ENCODE data around the gene MOXD1. TPM values are rescaled to one million over a fixed set of nuclear protein-coding genes. Genes with fewer than 3 reads are reported as not detected.

MOXD1 gene
- polyA plus RNA-seq, 1 donor from 2014 or later, result 14.7 TPM

- TF ChIP-seq SMC3 (conservative IDR thresholded peaks at IDR 0.05; ENCODE audit: poor library complexity) (no peak), CTCF (IDR thresholded peaks at IDR 0.05; ENCODE audit: poor library complexity, severe bottlenecking) (no peak)
These were observed 9.6 kb upstream of the MOXD1 start for GRCh38 chr6:132410830-132411229.

GRCh38 chr6:132405143-132405915, 4.1 kb upstream of the MOXD1 start:
- Histone ChIP-seq H3K9me3 (ENCODE audit: low read length) (no peaks in the 10 kb centered on the region), H2AFZ (ENCODE audit: low read depth, low read length) (no peak overlapping the region), H4K20me1 (ENCODE audit: insufficient read depth) (no peaks in the 10 kb centered on the region), H3K36me3 (ENCODE audit: insufficient read depth, low read length) (no peaks in the 10 kb centered on the region), H3K4me2 (ENCODE audit: low read length) (no peak overlapping the region), H3K27me3 (ENCODE audit: insufficient read depth, low read depth, low read length) (peaks cover 22% of the 10 kb centered on the region), H3K9me2 (ENCODE audit: insufficient read depth, low read length) (no peaks in the 10 kb centered on the region), H3F3A (ENCODE audit: insufficient read depth, low read length, poor library complexity, severe bottlenecking) (no peaks in the 10 kb centered on the region), H3K79me2 (replicated peaks; ENCODE audit: insufficient read depth, low read length) (no peaks in the 10 kb centered on the region), H3K9ac (ENCODE audit: low read length) (no peak overlapping the region), H3K4me3 (ENCODE audit: low read length) (no peak overlapping the region), H3K27ac (ENCODE audit: low read length) (no peak overlapping the region)
- TF ChIP-seq TAF1 (IDR thresholded peaks at IDR 0.05; ENCODE audit: low read depth), result no peak
- TF ChIP-seq MXI1 (conservative IDR thresholded peaks at IDR 0.05; ENCODE audit: poor library complexity, severe bottlenecking), result no peak
- TF ChIP-seq CTCF (IDR thresholded peaks at IDR 0.05; ENCODE audit: poor library complexity, severe bottlenecking), result no peak
- no peak for TF ChIP-seq POLR2AphosphoS5 (IDR thresholded peaks at IDR 0.05)
- TF ChIP-seq SMC3 (conservative IDR thresholded peaks at IDR 0.05; ENCODE audit: poor library complexity), result no peak
- TF ChIP-seq EP300 (conservative IDR thresholded peaks at IDR 0.05; ENCODE audit: poor library complexity, severe bottlenecking), result no peak

More at GRCh38 chr6:132410830-132411229, 9.6 kb upstream of the MOXD1 start:
- H4K20me1 ChIP-seq (ENCODE audit: insufficient read depth), result no peaks in the 10 kb centered on the region
- H3K79me2 ChIP-seq (replicated peaks; ENCODE audit: insufficient read depth, low read length), result no peaks in the 10 kb centered on the region
- no peaks in the 10 kb centered on the region for H3K36me3 ChIP-seq (ENCODE audit: insufficient read depth, low read length)
- no peaks in the 10 kb centered on the region for H3K9me3 ChIP-seq (ENCODE audit: low read length)
- H2AFZ ChIP-seq (ENCODE audit: low read depth, low read length), result no peak overlapping the region
- no peak overlapping the region for H3K27ac ChIP-seq (ENCODE audit: low read length)
- H3K4me2 ChIP-seq (ENCODE audit: low read length), result no peak overlapping the region
- H3K27me3 ChIP-seq (ENCODE audit: insufficient read depth, low read depth, low read length), result no peaks in the 10 kb centered on the region
- no peaks in the 10 kb centered on the region for H3K9me2 ChIP-seq (ENCODE audit: insufficient read depth, low read length)
- no peaks in the 10 kb centered on the region for H3F3A ChIP-seq (ENCODE audit: insufficient read depth, low read length, poor library complexity, severe bottlenecking)
- H3K4me3 ChIP-seq (ENCODE audit: low read length), result no peak overlapping the region
- H3K9ac ChIP-seq (ENCODE audit: low read length), result no peak overlapping the region

GRCh38 chr6:132404736-132405135, 3.5 kb upstream of the MOXD1 start:
- no peaks in the 10 kb centered on the region for H3F3A ChIP-seq (ENCODE audit: insufficient read depth, low read length, poor library complexity, severe bottlenecking)
- H3K27me3 ChIP-seq (ENCODE audit: insufficient read depth, low read depth, low read length), result peaks cover 28% of the 10 kb centered on the region
- H3K9me3 ChIP-seq (ENCODE audit: low read length), result no peaks in the 10 kb centered on the region
- no peak overlapping the region for H3K4me2 ChIP-seq (ENCODE audit: low read length)
- TF ChIP-seq CTCF (IDR thresholded peaks at IDR 0.05; ENCODE audit: poor library complexity, severe bottlenecking) (no peak), REST (IDR thresholded peaks at IDR 0.05; ENCODE audit: borderline replicate concordance) (no peak), SMC3 (conservative IDR thresholded peaks at IDR 0.05; ENCODE audit: poor library complexity) (no peak), POLR2AphosphoS5 (IDR thresholded peaks at IDR 0.05) (no peak), EZH2 (IDR thresholded peaks at IDR 0.05; ENCODE audit: borderline replicate concordance, insufficient read depth, low read length, poor library complexity, severe bottlenecking) (no peak), RAD21 (conservative IDR thresholded peaks at IDR 0.05) (no peak), MXI1 (conservative IDR thresholded peaks at IDR 0.05; ENCODE audit: poor library complexity, severe bottlenecking) (no peak), TAF1 (IDR thresholded peaks at IDR 0.05; ENCODE audit: low read depth) (no peak), EP300 (conservative IDR thresholded peaks at IDR 0.05; ENCODE audit: poor library complexity, severe bottlenecking) (no peak)
- H3K79me2 ChIP-seq (replicated peaks; ENCODE audit: insufficient read depth, low read length), result no peaks in the 10 kb centered on the region
- H3K27ac ChIP-seq (ENCODE audit: low read length), result no peak overlapping the region
- H2AFZ ChIP-seq (ENCODE audit: low read depth, low read length), result no peak overlapping the region
- H3K4me3 ChIP-seq (ENCODE audit: low read length), result no peak overlapping the region
- no peaks in the 10 kb centered on the region for H3K9me2 ChIP-seq (ENCODE audit: insufficient read depth, low read length)
- no peak overlapping the region for H3K9ac ChIP-seq (ENCODE audit: low read length)
- no peaks in the 10 kb centered on the region for H3K36me3 ChIP-seq (ENCODE audit: insufficient read depth, low read length)
- H4K20me1 ChIP-seq (ENCODE audit: insufficient read depth), result no peaks in the 10 kb centered on the region
